HEK293T (cell line): ENCODE results near the gene CCDC40.

Experiments
- CTCF ChIA-PET: fragments of 350-600 bp; formaldehyde crosslinking; extraction: SDS; loops from one replicate; lab custom pipeline; 2021; ENCODE audit warnings: antibody characterized with exemption, inconsistent platforms; lab: Yijun Ruan, JAX
- POLR2A ChIA-PET: fragments of 350-600 bp; formaldehyde crosslinking; extraction: SDS; loops from one replicate; lab custom pipeline; 2020; ENCODE audit warnings: antibody characterized with exemption, inconsistent platforms; lab: Yijun Ruan, JAX
- DNase-seq: peaks from one replicate; pipeline ENCODE4 v3.0.0; 2012; ENCODE audit warnings: mixed read lengths; ENCODE audit errors: extremely low spot score
- ARNT ChIP-seq: fragments of 450-650 bp; IDR thresholded peaks from 2 replicates; pipeline ENCODE4 v1.6.1; 2017; ENCODE audit warnings: mild to moderate bottlenecking
- BHLHE40 ChIP-seq: fragments of 450-650 bp; IDR thresholded peaks from 2 replicates; pipeline ENCODE4 v1.6.1; 2016; ENCODE audit warnings: mild to moderate bottlenecking, moderate library complexity, borderline replicate concordance
- CTBP1 ChIP-seq: fragments of 450-650 bp; IDR thresholded peaks from 2 replicates; pipeline ENCODE4 v1.6.1; 2016; ENCODE audit warnings: borderline replicate concordance
- ELF4 ChIP-seq: fragments of 450-650 bp; IDR thresholded peaks from 2 replicates; pipeline ENCODE4 v1.6.1; 2017; ENCODE audit warnings: antibody characterized with exemption
- FOXA1 ChIP-seq: fragments of 450-650 bp; IDR thresholded peaks from 2 replicates; pipeline ENCODE4 v1.6.1; 2016; ENCODE audit warnings: mild to moderate bottlenecking
- FOXK2 ChIP-seq: fragments of 450-650 bp; IDR thresholded peaks from 2 replicates; pipeline ENCODE4 v1.6.1; 2016; ENCODE audit warnings: mild to moderate bottlenecking
- FOXM1 ChIP-seq: fragments of 450-650 bp; IDR thresholded peaks from 2 replicates; pipeline ENCODE4 v1.6.1; 2017; ENCODE audit warnings: mild to moderate bottlenecking, borderline replicate concordance
- HDGF ChIP-seq: fragments of 450-650 bp; IDR thresholded peaks from 2 replicates; pipeline ENCODE4 v1.6.1; 2017; ENCODE audit warnings: antibody characterized with exemption, borderline replicate concordance
- L3MBTL2 ChIP-seq: fragments of 450-650 bp; conservative IDR thresholded peaks from 2 replicates; pipeline ENCODE4 v1.6.1; 2016; ENCODE audit warnings: mild to moderate bottlenecking
- LEF1 ChIP-seq: fragments of 450-650 bp; IDR thresholded peaks from 2 replicates; pipeline ENCODE4 v1.6.1; 2017; ENCODE audit warnings: mild to moderate bottlenecking, borderline replicate concordance
- NFRKB ChIP-seq: fragments of 450-650 bp; IDR thresholded peaks from 2 replicates; pipeline ENCODE4 v1.6.1; 2016; ENCODE audit warnings: mild to moderate bottlenecking, moderate library complexity
- SP1 ChIP-seq: fragments of 450-650 bp; IDR thresholded peaks from 2 replicates; pipeline ENCODE4 v1.6.1; 2017
- SUZ12 ChIP-seq: fragments of 450-650 bp; IDR thresholded peaks from 2 replicates; pipeline ENCODE4 v1.6.1; 2016; ENCODE audit warnings: mild to moderate bottlenecking
- TARDBP ChIP-seq: fragments of 450-650 bp; IDR thresholded peaks from 2 replicates; pipeline ENCODE4 v1.6.1; 2016
- ZNF384 ChIP-seq: fragments of 450-650 bp; IDR thresholded peaks from 2 replicates; pipeline ENCODE4 v1.6.1; 2016
- TF ChIP-seq, protein P1 (sequence below): fragments of 450-650 bp; IDR thresholded peaks from 2 replicates; pipeline ENCODE4 v1.6.1; 2016

The CCDC40 gene

DNA sequence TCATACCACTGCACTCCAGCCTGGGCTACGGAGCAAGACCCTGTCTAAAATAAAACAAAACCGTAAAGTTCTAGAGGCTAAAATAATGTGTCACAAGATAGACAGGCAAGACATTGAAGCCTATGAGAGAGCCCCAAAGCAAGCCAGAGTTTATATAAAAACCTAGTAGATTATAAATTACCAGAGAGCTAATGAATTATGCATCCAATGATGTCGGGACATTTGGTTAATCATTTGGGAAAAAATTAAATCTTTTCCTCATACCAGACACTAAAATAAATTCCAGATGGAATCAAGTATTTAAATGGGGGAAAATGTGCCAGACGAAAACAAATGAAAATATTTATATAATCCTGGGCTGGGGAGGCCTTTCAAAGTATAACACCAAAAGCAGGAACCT, 24.2 kb downstream of the CCDC40 start:
- no peak for TF ChIP-seq SUZ12
- no peak for TF ChIP-seq BHLHE40
- TF ChIP-seq CTBP1, result no peak
- TF ChIP-seq, protein P1, sequence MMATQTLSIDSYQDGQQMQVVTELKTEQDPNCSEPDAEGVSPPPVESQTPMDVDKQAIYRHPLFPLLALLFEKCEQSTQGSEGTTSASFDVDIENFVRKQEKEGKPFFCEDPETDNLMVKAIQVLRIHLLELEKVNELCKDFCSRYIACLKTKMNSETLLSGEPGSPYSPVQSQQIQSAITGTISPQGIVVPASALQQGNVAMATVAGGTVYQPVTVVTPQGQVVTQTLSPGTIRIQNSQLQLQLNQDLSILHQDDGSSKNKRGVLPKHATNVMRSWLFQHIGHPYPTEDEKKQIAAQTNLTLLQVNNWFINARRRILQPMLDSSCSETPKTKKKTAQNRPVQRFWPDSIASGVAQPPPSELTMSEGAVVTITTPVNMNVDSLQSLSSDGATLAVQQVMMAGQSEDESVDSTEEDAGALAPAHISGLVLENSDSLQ, result no peak
- no peak for TF ChIP-seq ZNF384
- TF ChIP-seq FOXM1, result no peak
- TF ChIP-seq L3MBTL2, result no peak
- TF ChIP-seq LEF1, result no peak
- TF ChIP-seq TARDBP, result no peak
- TF ChIP-seq SP1, result no peak
- TF ChIP-seq FOXA1, result no peak
- no peak for DNase-seq
- ChIA-PET CTCF (interaction anchor here (0.7 to 1.0 kb wide), 3 partner anchors 21 to 839 kb away, joined by 3 to 6 read pairs (median 4); partner anchors contain the start of gene GAA), POLR2A (no interaction called here)

DNA sequence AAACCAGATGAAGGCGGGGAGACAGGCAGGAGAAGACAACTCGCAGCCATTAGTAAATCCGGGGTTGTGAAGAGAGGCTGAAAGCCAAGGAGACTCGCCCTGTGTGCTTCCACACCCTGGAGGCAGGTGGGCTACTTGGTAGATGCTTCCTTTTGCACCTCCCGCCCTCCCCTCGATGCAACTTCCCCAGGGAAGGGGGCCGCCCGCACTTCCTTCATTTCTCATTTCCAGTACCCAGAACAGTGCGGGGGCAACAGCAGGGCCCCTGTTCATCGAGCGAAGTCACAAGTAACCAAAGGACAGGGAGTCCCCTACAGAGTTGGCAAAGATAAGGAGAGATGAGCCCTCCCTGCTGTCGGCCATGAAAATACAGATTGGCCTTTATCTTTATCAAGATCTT, 25.0 kb downstream of the CCDC40 start:
- DNase-seq, result no peak
- no peak for TF ChIP-seq ARNT
- no peak for TF ChIP-seq FOXA1
- TF ChIP-seq, protein P1, result no peak
- CTCF ChIA-PET, result no interaction called here
- POLR2A ChIA-PET, result no interaction called here

DNA sequence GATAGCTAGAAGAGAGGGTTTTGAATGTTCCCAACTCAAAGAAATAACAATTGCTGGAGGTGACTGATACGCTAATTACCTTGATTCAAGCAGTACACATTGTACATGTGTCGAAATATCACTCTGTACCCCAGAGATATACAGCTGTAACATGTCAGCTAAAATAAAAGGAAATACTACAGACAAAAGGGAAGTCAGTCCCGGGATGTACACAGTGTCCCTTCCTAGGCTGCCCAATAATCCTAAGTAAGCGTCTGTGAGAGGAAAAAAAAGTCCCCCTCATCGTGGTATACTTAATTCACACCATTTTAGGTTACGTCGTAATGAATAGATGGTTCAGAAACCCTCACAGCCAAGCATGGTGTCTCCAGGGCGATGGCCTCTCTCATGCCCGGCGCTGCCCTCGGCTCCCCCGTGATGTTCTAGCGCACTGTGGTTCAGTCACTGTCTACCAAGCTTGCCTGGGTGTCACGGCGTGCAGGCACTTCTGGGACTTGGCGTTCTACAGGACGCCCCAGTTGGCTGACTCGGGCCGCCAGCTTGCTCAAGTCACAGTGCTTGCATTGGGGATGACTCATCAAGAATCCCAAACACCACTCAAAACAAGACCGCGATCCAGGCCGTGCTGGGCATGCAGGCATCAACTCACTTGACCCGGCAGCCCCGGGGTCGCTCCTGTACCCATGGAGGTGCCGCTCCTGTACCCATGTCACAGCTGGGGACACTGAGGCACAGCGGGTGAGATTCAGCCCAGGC, 27.6 kb downstream of the CCDC40 start:
- DNase-seq, result no peak
- no peak for TF ChIP-seq CTBP1
- TF ChIP-seq, protein P1, result no peak
- no peak for TF ChIP-seq LEF1
- no peak for TF ChIP-seq TARDBP
- TF ChIP-seq SP1, result no peak
- no peak for TF ChIP-seq BHLHE40
- ChIA-PET POLR2A (no interaction called here), CTCF (interaction anchor here (0.7 kb wide), 1 partner anchor 22 kb away, joined by 3 read pairs; no protein-coding TSS in a partner anchor)

DNA sequence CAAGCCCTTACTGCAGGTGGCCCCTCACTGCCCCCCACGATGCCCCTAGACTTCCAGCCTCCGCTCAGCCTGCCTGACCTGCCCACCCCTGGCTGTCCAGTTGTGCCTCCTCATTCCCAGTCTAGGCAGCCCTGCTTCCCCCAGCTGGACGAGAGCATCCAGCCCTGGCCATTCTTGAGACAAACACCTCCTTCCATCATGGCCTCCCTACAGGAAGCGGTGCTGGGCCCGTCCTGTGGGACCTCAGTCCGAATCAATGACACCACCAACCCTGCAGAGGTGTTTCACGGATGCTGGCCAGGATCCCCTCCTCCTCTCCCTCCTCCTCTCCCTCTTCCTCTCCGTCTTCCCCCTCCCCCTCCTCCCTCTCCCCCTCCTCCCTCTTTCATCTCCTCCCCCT, 28.3 kb downstream of the CCDC40 start:
- TF ChIP-seq NFRKB (no peak), TARDBP (no peak), SP1 (no peak), FOXK2 (no peak), ZNF384 (no peak), FOXA1 (no peak), BHLHE40 (no peak), ELF4 (no peak), SUZ12 (no peak), L3MBTL2 (no peak), HDGF (no peak), ARNT (no peak), FOXM1 (no peak), CTBP1 (no peak), LEF1 (no peak)
- TF ChIP-seq, protein P1, result no peak
- no peak for DNase-seq
- POLR2A ChIA-PET, result no interaction called here
- CTCF ChIA-PET, result no interaction called here

DNA sequence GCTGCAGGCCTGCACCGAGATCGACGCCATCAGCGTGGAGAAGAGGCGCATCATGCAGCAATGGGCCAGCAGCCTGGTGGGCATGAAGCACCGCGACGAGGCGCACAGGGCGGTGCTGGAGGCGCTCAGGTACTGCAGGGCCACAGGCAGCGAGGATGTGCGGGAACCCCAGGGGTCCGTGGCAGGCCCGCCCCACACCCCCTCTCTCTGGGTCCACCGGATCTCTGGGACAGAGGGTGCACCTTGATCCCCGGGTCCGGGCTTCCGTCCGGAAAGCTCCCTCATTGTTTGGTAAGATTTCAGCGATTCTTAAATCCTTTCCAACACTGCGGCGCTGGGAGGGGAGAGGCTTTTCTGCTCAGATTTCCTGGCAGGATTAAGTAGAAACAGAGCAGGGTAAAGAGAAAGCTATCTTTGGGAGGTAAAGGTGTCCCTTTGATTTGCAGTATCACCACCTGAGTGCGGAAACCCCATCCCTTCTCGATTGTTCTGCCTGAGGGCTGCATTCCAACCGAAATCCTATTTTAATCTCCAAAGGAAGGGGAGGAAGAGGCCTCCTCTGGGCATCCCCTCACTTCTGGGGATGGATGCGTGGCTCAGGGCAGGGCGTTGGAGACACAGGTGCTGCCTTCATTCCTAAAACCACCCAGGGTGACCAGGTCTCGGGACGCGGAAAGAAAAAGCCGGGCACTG, 29.2 kb downstream of the CCDC40 start:
- ChIA-PET POLR2A (no interaction called here), CTCF (no interaction called here)
- TF ChIP-seq LEF1, result no peak
- TF ChIP-seq L3MBTL2, result no peak
- TF ChIP-seq NFRKB, result no peak
- TF ChIP-seq, protein P1, result no peak
- no peak for DNase-seq
